Measurements from ENCODE around the gene PLXDC1.

GRCh38 chr17:39051001-39051585, 100.3 kb downstream of the PLXDC1 start:
- TF ChIP-seq CTCF (IDR thresholded peaks at IDR 0.05; ENCODE audit: low read depth, low read length, poor library complexity, severe bottlenecking) (no peak), EZH2phosphoT487 (IDR thresholded peaks at IDR 0.05; ENCODE audit: borderline replicate concordance, low read length) (no peak)
